AG04450 (cell line): ENCODE measurements around the gene CRIM1. TPM values are rescaled to one million over a fixed set of nuclear protein-coding genes. Genes with fewer than 3 reads are reported as not detected.

Source experiments
- CTCF ChIA-PET: fragments of 300-600, 350-600 bp; formaldehyde crosslinking; extraction: SDS; loops from one replicate; lab custom pipeline; 2022; ENCODE audit warnings: antibody characterized with exemption, inconsistent platforms; lab: Charles Lee
- POLR2A ChIA-PET: fragments of 350-600 bp; formaldehyde crosslinking; extraction: SDS; loops from one replicate; lab custom pipeline; 2021; ENCODE audit warnings: antibody characterized with exemption, inconsistent platforms; lab: Yijun Ruan, JAX
- DNase-seq: peaks from one replicate; pipeline ENCODE4 v3.0.0-alpha.2; 2011; ENCODE audit warnings: low read depth, low spot score
- H3K27ac ChIP-seq: one replicate; pipeline ENCODE4 v1.5.1; 2012; ENCODE audit warnings: low read depth, low read length, control low read depth
- H3K27me3 ChIP-seq: one replicate; pipeline ENCODE4 v1.6.0; 2012; ENCODE audit warnings: low read length; ENCODE audit not compliant: control insufficient read depth, insufficient read depth
- H3K4me3 ChIP-seq: 2 replicates; pipeline ENCODE4 v1.5.1; 2011; ENCODE audit warnings: mild to moderate bottlenecking, low read depth, low read length, control low read depth
- H3K9me3 ChIP-seq: 2 replicates; pipeline ENCODE4 v1.5.1; 2012; ENCODE audit warnings: low read length; ENCODE audit not compliant: control insufficient read depth, insufficient read depth
- polyA plus RNA-seq: library from polyadenylated mRNA; depleted of rRNA; stranded (reverse); fragments of >200 nt; gene quantifications from 2 replicates; pipeline ENCODE4 v1.2.3, GENCODE V29; 2011
- TF ChIP-seq, protein P1 (sequence below): IDR thresholded peaks from 2 replicates; pipeline ENCODE4 v1.5.1; 2011; ENCODE audit warnings: low read depth, low read length, control low read depth, inconsistent platforms

CRIM1 gene
- polyA plus RNA-seq, 1 experiment, result 142 TPM

- Histone ChIP-seq H3K27me3 (no peaks in the 10 kb centered on the region), H3K27ac (peak overlapping the region; percentile 31), H3K4me3 (no peak overlapping the region), H3K9me3 (no peaks in the 10 kb centered on the region)
- CTCF ChIA-PET, result interaction anchor here (0.8 to 2.1 kb wide), 5 partner anchors 9 to 293 kb away, joined by 3 to 7 read pairs (median 3); no protein-coding TSS in a partner anchor
- TF ChIP-seq, protein P1, sequence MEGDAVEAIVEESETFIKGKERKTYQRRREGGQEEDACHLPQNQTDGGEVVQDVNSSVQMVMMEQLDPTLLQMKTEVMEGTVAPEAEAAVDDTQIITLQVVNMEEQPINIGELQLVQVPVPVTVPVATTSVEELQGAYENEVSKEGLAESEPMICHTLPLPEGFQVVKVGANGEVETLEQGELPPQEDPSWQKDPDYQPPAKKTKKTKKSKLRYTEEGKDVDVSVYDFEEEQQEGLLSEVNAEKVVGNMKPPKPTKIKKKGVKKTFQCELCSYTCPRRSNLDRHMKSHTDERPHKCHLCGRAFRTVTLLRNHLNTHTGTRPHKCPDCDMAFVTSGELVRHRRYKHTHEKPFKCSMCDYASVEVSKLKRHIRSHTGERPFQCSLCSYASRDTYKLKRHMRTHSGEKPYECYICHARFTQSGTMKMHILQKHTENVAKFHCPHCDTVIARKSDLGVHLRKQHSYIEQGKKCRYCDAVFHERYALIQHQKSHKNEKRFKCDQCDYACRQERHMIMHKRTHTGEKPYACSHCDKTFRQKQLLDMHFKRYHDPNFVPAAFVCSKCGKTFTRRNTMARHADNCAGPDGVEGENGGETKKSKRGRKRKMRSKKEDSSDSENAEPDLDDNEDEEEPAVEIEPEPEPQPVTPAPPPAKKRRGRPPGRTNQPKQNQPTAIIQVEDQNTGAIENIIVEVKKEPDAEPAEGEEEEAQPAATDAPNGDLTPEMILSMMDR, result no peak
- DNase-seq, result no peak
- POLR2A ChIA-PET, result interaction anchor here (1.0 to 1.4 kb wide), 4 partner anchors 9 to 81 kb away, joined by 3 to 7 read pairs (median 4); partner anchors contain the start of gene CRIM1
Measured at GRCh38 chr2:36371070-36371874, 15.7 kb downstream of the CRIM1 start.

DNA sequence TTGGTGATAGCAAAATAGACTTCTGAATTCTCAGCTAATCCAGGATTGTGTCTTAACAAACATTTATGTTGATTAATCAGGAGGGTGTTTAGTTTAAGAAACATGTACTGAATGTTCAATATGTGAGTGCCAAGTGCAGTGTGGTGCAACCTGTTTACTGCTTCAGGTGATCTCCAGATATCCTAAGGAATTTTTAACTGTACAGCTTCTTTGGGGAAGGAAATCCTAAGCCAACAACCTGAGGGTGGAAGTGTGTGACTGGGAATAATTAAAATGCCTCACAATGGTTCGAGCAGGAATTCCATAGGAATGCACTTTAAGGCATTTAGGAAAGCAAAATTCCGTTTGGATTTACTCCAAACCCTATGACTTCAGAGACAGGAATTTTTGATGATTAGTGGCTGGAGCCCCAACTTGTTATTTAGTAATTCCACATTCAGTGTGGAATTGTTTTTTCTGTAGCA lies 16.4 kb downstream of the CRIM1 start:
- CTCF ChIA-PET, result interaction anchor here (0.7 to 1.6 kb wide), 6 partner anchors 10 to 90 kb away, joined by 3 to 8 read pairs (median 3); no protein-coding TSS in a partner anchor
- TF ChIP-seq, protein P1, result no peak
- DNase-seq, result peak; percentile 61
- H3K27me3 ChIP-seq, result no peaks in the 10 kb centered on the region
- no peak overlapping the region for H3K4me3 ChIP-seq
- H3K9me3 ChIP-seq, result no peaks in the 10 kb centered on the region
- POLR2A ChIA-PET, result interaction anchor here (0.6 to 1.4 kb wide), 4 partner anchors 10 to 80 kb away, joined by 3 to 7 read pairs (median 4); no protein-coding TSS in a partner anchor
- no peak overlapping the region for H3K27ac ChIP-seq

- ChIA-PET CTCF (interaction anchor here (1.3 to 1.6 kb wide), 2 partner anchors 15 to 21 kb away, joined by 5 to 8 read pairs; no protein-coding TSS in a partner anchor), POLR2A (interaction anchor here (0.7 kb wide), 1 partner anchor 55 kb away, joined by 3 read pairs; no protein-coding TSS in a partner anchor)
- H3K9me3 ChIP-seq, result no peaks in the 10 kb centered on the region
- no peak overlapping the region for H3K27ac ChIP-seq
- no peaks in the 10 kb centered on the region for H3K27me3 ChIP-seq
- no peak overlapping the region for H3K4me3 ChIP-seq
- no peak for DNase-seq
- TF ChIP-seq, protein P1, result no peak
Measured at GRCh38 chr2:36373149-36373926, 17.8 kb downstream of the CRIM1 start.

DNA sequence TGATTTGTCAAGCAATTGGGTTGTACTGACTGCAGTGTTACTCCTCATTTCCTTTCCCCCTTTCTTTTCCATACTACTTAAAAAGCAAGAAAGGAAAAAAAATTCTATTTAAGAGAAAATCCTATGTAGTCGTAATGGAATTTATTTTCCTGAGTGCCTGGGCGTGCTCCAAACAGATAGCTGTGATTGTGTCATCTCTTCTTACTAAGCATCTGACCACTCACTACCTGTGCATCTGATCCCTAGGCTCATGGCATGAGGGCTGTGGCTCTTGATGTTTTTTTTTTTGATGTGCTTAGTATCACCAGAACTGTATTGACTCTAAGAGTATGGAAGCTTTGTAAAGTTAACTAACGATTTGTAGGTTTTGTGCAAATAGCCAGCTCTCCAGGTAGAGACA lies 19.0 kb downstream of the CRIM1 start:
- no peak for DNase-seq
- TF ChIP-seq, protein P1, result no peak
- Histone ChIP-seq H3K9me3 (no peaks in the 10 kb centered on the region), H3K4me3 (no peak overlapping the region), H3K27ac (no peak overlapping the region), H3K27me3 (no peaks in the 10 kb centered on the region)
- POLR2A ChIA-PET, result no interaction called here
- CTCF ChIA-PET, result interaction anchor here (0.5 to 0.8 kb wide), 2 partner anchors 22 to 113 kb away, joined by 3 read pairs; no protein-coding TSS in a partner anchor
